Measurements from ENCODE around the gene GPR65. TPM values are rescaled to one million over a fixed set of nuclear protein-coding genes. Genes with fewer than 3 reads are reported as not detected.

Gene GPR65
- total RNA-seq, 1 experiment from 2014 or later, result not detected

DNA sequence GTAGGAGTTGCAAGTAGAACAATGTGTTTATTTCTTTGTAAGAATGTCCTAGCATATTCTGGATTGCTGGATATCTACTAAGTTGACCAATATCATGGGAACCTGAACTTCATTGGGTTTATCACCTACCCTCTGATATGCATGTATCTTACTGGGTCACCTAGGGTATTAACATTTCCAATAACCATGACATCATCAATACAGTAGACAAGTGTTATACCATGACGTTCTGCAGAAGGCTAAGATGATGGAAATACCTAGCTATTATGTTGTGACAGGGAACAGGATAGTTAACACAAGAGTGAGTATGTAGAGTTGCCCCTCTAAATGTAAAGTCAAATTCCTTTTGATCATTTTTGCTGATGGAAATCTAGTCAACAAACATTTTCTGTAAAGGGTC is 26.0 kb downstream of the GPR65 start:
- Histone ChIP-seq H2BK5ac (ENCODE audit: insufficient read length, low read length) (no peak overlapping the region), H3K9ac (ENCODE audit: extremely low read depth, insufficient read length, low read length) (no peak overlapping the region), H3K23ac (ENCODE audit: insufficient read length, low read depth, low read length) (no peak overlapping the region), H3K79me2 (ENCODE audit: insufficient read depth, low read length) (no peaks in the 10 kb centered on the region), H4K8ac (replicated peaks; ENCODE audit: insufficient read length, low read depth, low read length) (no peak overlapping the region), H3K4ac (ENCODE audit: low read depth, low read length) (no peak overlapping the region), H3T11ph (ENCODE audit: low read length) (no peak overlapping the region), H4K5ac (ENCODE audit: insufficient read length, low read depth, low read length) (no peak overlapping the region), H3K56ac (ENCODE audit: insufficient read length, low read depth, low read length) (no peak overlapping the region), H3K27me3 (ENCODE audit: insufficient read depth, low read length) (no peaks in the 10 kb centered on the region), H3K4me1 (ENCODE audit: insufficient read depth, low read length) (no peaks in the 10 kb centered on the region), H4K20me1 (ENCODE audit: control insufficient read depth, insufficient read depth, insufficient read length) (no peaks in the 10 kb centered on the region), H2BK20ac (ENCODE audit: low read depth, low read length, poor library complexity, severe bottlenecking) (no peak overlapping the region), H2AK5ac (ENCODE audit: insufficient read length, low read length) (no peak overlapping the region), H2BK120ac (ENCODE audit: low read depth, low read length, poor library complexity, severe bottlenecking) (no peak overlapping the region), H4K91ac (ENCODE audit: insufficient read length, low read depth, low read length) (no peak overlapping the region), H3K14ac (ENCODE audit: insufficient read depth, low read length) (no peak overlapping the region), H3K18ac (ENCODE audit: insufficient read length, low read depth, low read length) (no peak overlapping the region), H3K23me2 (ENCODE audit: insufficient read length, low read depth, low read length, poor library complexity, severe bottlenecking) (no peaks in the 10 kb centered on the region), H3K27ac (ENCODE audit: insufficient read length, low read depth, low read length) (no peak overlapping the region), H3K9me3 (ENCODE audit: control insufficient read depth, low read depth, low read length) (no peaks in the 10 kb centered on the region), H2AFZ (ENCODE audit: low read length) (no peak overlapping the region), H3K79me1 (ENCODE audit: insufficient read depth, low read depth, low read length, poor library complexity, severe bottlenecking) (no peaks in the 10 kb centered on the region), H2BK12ac (ENCODE audit: insufficient read length, low read depth, low read length) (no peak overlapping the region), H2BK15ac (ENCODE audit: low read depth, low read length) (no peak overlapping the region), H3K4me2 (ENCODE audit: insufficient read depth, insufficient read length, low read length) (no peak overlapping the region)
- Mint-ChIP-seq H3K4me1 (0 out of 4 replicates have a peak, but pooled peaks cover under 1% of the 10 kb centered on the region in 2 experiments), H3K4me3 (no peak overlapping the region), H3K36me3 (ENCODE audit: insufficient read depth in 1 of 3, low read depth in 3 of 3) (no peaks in the 10 kb centered on the region; a peak in 1 of 7 replicates), H3K27me3 (ENCODE audit: low read depth) (no peaks in the 10 kb centered on the region), H3K27ac (no peak overlapping the region), H3K9me3 (no peaks in the 10 kb centered on the region)
- DNase-seq, result no peak
- no CpG with 5 or more reads among the region's 1 CpG for WGBS (ENCODE audit: extremely low coverage, insufficient read length, low lambda C conversion rate)
- TF ChIP-seq, protein P1, sequence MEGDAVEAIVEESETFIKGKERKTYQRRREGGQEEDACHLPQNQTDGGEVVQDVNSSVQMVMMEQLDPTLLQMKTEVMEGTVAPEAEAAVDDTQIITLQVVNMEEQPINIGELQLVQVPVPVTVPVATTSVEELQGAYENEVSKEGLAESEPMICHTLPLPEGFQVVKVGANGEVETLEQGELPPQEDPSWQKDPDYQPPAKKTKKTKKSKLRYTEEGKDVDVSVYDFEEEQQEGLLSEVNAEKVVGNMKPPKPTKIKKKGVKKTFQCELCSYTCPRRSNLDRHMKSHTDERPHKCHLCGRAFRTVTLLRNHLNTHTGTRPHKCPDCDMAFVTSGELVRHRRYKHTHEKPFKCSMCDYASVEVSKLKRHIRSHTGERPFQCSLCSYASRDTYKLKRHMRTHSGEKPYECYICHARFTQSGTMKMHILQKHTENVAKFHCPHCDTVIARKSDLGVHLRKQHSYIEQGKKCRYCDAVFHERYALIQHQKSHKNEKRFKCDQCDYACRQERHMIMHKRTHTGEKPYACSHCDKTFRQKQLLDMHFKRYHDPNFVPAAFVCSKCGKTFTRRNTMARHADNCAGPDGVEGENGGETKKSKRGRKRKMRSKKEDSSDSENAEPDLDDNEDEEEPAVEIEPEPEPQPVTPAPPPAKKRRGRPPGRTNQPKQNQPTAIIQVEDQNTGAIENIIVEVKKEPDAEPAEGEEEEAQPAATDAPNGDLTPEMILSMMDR (conservative IDR thresholded peaks at IDR 0.05), result no peak
